Right atrium auricular region (tissue), 2 donors: Measurements from ENCODE around the gene FAM219A. TPM values are rescaled to one million over a fixed set of nuclear protein-coding genes. Genes with fewer than 3 reads are reported as not detected.

Source experiments
- DNase-seq: peaks from one replicate; pipeline ENCODE4 v3.0.0-alpha.2; 2019; ENCODE audit warnings: low spot score
- H3K27ac ChIP-seq, 2 donors: fragments of 200-600 bp; sonication (generic); 1 replicate in 1 of 2; 2 replicates in 1 of 2; pipeline ENCODE4 v1.5.1; 2016 to 2019
- H3K27me3 ChIP-seq, 2 donors: fragments of 200-600 bp; sonication (generic); one replicate each; pipeline versions ENCODE4 v1.5.1 to v1.6.0; 2017 to 2019
- H3K36me3 ChIP-seq: fragments of 200-600 bp; sonication (generic); one replicate; pipeline ENCODE4 v1.5.1; 2016
- H3K4me1 ChIP-seq, 2 donors: fragments of 200-600 bp; sonication (generic); one replicate each; pipeline versions ENCODE4 v1.5.1 to v1.6.0; 2017 to 2019
- H3K4me3 ChIP-seq, 2 donors: fragments of 200-600 bp; sonication (generic); 1 replicate in 1 of 2; 2 replicates in 1 of 2; pipeline ENCODE4 v1.5.1; 2017 to 2019; ENCODE audit warnings: mild to moderate bottlenecking in 1 of 2, moderate library complexity in 1 of 2
- H3K9me3 ChIP-seq, 2 donors: fragments of 200-600 bp; sonication (generic); one replicate each; pipeline ENCODE4 v1.5.1; 2019
- CTCF ChIP-seq, 2 donors: fragments of 200-600 bp; sonication (generic); IDR thresholded peaks; one replicate each; pipeline ENCODE4 v1.5.1; 2019; ENCODE audit warnings: antibody characterized with exemption in 2 of 2
- total RNA-seq, 2 donors: library from RNA; depleted of rRNA; stranded (reverse); fragments of >200 nt; gene quantifications; one replicate each; pipeline ENCODE4 v1.1.0, GENCODE V29; 2016

FAM219A gene
- total RNA-seq, 2 donors from 2014 or later = 10.5 to 19.9 TPM

GRCh38 chr9:34387239-34387638 is 71.1 kb downstream of the FAM219A start:
- no peak overlapping the region for H3K4me3 ChIP-seq
- H3K27ac ChIP-seq = no peak overlapping the region
- no peaks in the 10 kb centered on the region for H3K9me3 ChIP-seq
- no peak for TF ChIP-seq CTCF (IDR thresholded peaks at IDR 0.05)
- no peaks in the 10 kb centered on the region for H3K27me3 ChIP-seq
- H3K4me1 ChIP-seq = no peaks in the 10 kb centered on the region
- H3K36me3 ChIP-seq = no peaks in the 10 kb centered on the region
- DNase-seq = no peak

- H3K27me3 ChIP-seq = no peaks in the 10 kb centered on the region
- no peaks in the 10 kb centered on the region for H3K36me3 ChIP-seq
- no peaks in the 10 kb centered on the region for H3K9me3 ChIP-seq
- peaks cover 0 to 1% of the 10 kb centered on the region in 2 donors for H3K4me1 ChIP-seq
- TF ChIP-seq CTCF (IDR thresholded peaks at IDR 0.05) = no peak
- no peak overlapping the region for H3K4me3 ChIP-seq
- no peak for DNase-seq
- H3K27ac ChIP-seq = no peak overlapping the region
Observed at GRCh38 chr9:34386656-34387055, 71.7 kb downstream of the FAM219A start.

GRCh38 chr9:34385561-34386230 is 72.7 kb downstream of the FAM219A start:
- H3K4me1 ChIP-seq = peaks cover 0 to 10% of the 10 kb centered on the region in 2 donors
- no peak overlapping the region for H3K4me3 ChIP-seq
- no peak overlapping the region for H3K27ac ChIP-seq
- TF ChIP-seq CTCF (IDR thresholded peaks at IDR 0.05) = no peak
- H3K36me3 ChIP-seq = no peaks in the 10 kb centered on the region
- H3K27me3 ChIP-seq = no peaks in the 10 kb centered on the region
- no peaks in the 10 kb centered on the region for H3K9me3 ChIP-seq
- DNase-seq = no peak

- no peak overlapping the region for H3K4me3 ChIP-seq
- no peak for TF ChIP-seq CTCF (IDR thresholded peaks at IDR 0.05)
- no peaks in the 10 kb centered on the region for H3K27me3 ChIP-seq
- no peak for DNase-seq
- H3K27ac ChIP-seq = no peak overlapping the region
- no peaks in the 10 kb centered on the region for H3K36me3 ChIP-seq
- H3K4me1 ChIP-seq = peaks cover 0 to 20% of the 10 kb centered on the region in 2 donors
- H3K9me3 ChIP-seq = no peaks in the 10 kb centered on the region
Observed at GRCh38 chr9:34384368-34385165, 73.8 kb downstream of the FAM219A start.

GRCh38 chr9:34383904-34384303 is 74.5 kb downstream of the FAM219A start:
- H3K4me1 ChIP-seq = peaks cover 0 to 22% of the 10 kb centered on the region in 2 donors

More at GRCh38 chr9:34383904-34384303, 74.5 kb downstream of the FAM219A start:
- Histone ChIP-seq H3K36me3 (no peaks in the 10 kb centered on the region), H3K27me3 (no peaks in the 10 kb centered on the region), H3K27ac (no peak overlapping the region), H3K9me3 (no peaks in the 10 kb centered on the region), H3K4me3 (no peak overlapping the region)
- no peak for DNase-seq
- TF ChIP-seq CTCF (IDR thresholded peaks at IDR 0.05) = no peak
